HL-60 (cell line): Measurements from ENCODE around the gene REPS2.

ENCODE experiments used
- GABPA ChIP-seq: IDR thresholded peaks from 2 replicates; pipeline ENCODE4 v1.6.1; 2012; ENCODE audit warnings: low read depth
- POLR2AphosphoS5 ChIP-seq: IDR thresholded peaks from 2 replicates; pipeline ENCODE4 v1.6.1; 2012; ENCODE audit warnings: low read depth
- TF ChIP-seq, protein P1 (sequence below): IDR thresholded peaks from one replicate; pipeline ENCODE4 v1.5.1; 2011; ENCODE audit warnings: low read length, control low read depth, inconsistent platforms; ENCODE audit not compliant: insufficient read depth
- TF ChIP-seq, protein P2 (sequence below): IDR thresholded peaks from 2 replicates; pipeline ENCODE4 v1.6.1; 2012; ENCODE audit warnings: low read depth; ENCODE audit not compliant: insufficient replicate concordance

DNA sequence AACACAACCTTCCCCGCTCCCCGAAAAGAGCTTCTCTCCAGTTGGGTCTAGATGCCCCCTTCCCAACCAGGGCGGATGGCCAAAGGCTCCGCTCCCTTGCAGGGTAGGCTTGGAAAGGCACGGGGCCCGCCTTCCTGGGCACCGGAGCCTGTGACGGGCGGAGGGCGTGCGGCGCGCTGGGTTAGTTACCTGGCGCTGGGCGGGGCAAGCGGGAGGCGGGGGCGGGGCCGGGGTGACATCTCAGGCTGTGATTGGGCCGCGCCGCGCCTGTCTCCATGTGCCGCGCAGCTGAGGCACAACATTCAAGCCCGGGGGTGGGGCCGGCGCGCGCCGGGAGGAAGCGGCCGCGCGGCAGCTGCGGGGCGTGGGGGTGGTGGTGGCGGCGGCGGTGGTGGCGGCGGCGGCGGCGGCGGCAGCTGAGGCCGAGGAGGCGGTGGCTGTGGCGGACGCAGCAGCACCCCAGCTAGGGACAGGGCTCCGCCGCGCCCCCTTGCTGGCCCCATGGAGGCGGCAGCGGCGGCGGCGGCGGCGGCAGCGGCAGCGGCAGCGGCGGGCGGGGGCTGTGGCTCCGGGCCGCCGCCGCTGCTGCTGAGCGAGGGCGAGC, at the start of gene REPS2:
- TF ChIP-seq, protein P1, sequence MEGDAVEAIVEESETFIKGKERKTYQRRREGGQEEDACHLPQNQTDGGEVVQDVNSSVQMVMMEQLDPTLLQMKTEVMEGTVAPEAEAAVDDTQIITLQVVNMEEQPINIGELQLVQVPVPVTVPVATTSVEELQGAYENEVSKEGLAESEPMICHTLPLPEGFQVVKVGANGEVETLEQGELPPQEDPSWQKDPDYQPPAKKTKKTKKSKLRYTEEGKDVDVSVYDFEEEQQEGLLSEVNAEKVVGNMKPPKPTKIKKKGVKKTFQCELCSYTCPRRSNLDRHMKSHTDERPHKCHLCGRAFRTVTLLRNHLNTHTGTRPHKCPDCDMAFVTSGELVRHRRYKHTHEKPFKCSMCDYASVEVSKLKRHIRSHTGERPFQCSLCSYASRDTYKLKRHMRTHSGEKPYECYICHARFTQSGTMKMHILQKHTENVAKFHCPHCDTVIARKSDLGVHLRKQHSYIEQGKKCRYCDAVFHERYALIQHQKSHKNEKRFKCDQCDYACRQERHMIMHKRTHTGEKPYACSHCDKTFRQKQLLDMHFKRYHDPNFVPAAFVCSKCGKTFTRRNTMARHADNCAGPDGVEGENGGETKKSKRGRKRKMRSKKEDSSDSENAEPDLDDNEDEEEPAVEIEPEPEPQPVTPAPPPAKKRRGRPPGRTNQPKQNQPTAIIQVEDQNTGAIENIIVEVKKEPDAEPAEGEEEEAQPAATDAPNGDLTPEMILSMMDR, result no peak
- TF ChIP-seq, protein P2, sequence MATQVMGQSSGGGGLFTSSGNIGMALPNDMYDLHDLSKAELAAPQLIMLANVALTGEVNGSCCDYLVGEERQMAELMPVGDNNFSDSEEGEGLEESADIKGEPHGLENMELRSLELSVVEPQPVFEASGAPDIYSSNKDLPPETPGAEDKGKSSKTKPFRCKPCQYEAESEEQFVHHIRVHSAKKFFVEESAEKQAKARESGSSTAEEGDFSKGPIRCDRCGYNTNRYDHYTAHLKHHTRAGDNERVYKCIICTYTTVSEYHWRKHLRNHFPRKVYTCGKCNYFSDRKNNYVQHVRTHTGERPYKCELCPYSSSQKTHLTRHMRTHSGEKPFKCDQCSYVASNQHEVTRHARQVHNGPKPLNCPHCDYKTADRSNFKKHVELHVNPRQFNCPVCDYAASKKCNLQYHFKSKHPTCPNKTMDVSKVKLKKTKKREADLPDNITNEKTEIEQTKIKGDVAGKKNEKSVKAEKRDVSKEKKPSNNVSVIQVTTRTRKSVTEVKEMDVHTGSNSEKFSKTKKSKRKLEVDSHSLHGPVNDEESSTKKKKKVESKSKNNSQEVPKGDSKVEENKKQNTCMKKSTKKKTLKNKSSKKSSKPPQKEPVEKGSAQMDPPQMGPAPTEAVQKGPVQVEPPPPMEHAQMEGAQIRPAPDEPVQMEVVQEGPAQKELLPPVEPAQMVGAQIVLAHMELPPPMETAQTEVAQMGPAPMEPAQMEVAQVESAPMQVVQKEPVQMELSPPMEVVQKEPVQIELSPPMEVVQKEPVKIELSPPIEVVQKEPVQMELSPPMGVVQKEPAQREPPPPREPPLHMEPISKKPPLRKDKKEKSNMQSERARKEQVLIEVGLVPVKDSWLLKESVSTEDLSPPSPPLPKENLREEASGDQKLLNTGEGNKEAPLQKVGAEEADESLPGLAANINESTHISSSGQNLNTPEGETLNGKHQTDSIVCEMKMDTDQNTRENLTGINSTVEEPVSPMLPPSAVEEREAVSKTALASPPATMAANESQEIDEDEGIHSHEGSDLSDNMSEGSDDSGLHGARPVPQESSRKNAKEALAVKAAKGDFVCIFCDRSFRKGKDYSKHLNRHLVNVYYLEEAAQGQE, result no peak
- TF ChIP-seq POLR2AphosphoS5, result no peak
- no peak for TF ChIP-seq GABPA
